SK-N-SH (cell line): ENCODE measurements around the gene DNAH1.

Source experiments
- CTCF ChIP-seq: fragments of 200-600 bp; sonication (generic); IDR thresholded peaks from 2 replicates; pipeline ENCODE4 v1.6.1; 2017; ENCODE audit warnings: antibody characterized with exemption, mild to moderate bottlenecking, moderate library complexity
- ELF1 ChIP-seq: IDR thresholded peaks from 2 replicates; pipeline ENCODE4 v1.4.0; 2012
- EZH2phosphoT487 ChIP-seq: fragments of 200-600 bp; sonication (generic); IDR thresholded peaks from 2 replicates; pipeline ENCODE4 v1.6.1; 2017; ENCODE audit warnings: low read depth, mixed run types, mild to moderate bottlenecking, antibody characterized with exemption, moderate library complexity, borderline replicate concordance
- FOSL2 ChIP-seq: IDR thresholded peaks from 2 replicates; pipeline ENCODE4 v1.4.0; 2012; ENCODE audit warnings: low read depth, mild to moderate bottlenecking, moderate library complexity, borderline replicate concordance
- FOXM1 ChIP-seq: IDR thresholded peaks from 2 replicates; pipeline ENCODE4 v1.4.0; 2012; ENCODE audit warnings: low read depth, mild to moderate bottlenecking
- GABPA ChIP-seq: IDR thresholded peaks from 2 replicates; pipeline ENCODE4 v1.4.0; 2012; ENCODE audit warnings: low read depth, mild to moderate bottlenecking
- GATA2 ChIP-seq: sonication (generic); formaldehyde crosslinking; IDR thresholded peaks from 2 replicates; pipeline ENCODE4 v1.5.0; 2020; ENCODE audit warnings: mild to moderate bottlenecking, missing genetic modification reagents
- JUND ChIP-seq: IDR thresholded peaks from 2 replicates; pipeline ENCODE4 v1.4.0; 2012
- MAX ChIP-seq: IDR thresholded peaks from 2 replicates; pipeline ENCODE4 v1.4.0; 2012; ENCODE audit warnings: low read depth
- RFX5 ChIP-seq: IDR thresholded peaks from 2 replicates; pipeline ENCODE4 v1.6.1; 2012; ENCODE audit warnings: mild to moderate bottlenecking, improper control_type of control experiment, low read length
- SIN3A ChIP-seq: IDR thresholded peaks from 2 replicates; pipeline ENCODE4 v1.6.1; 2012; ENCODE audit warnings: low read depth, mild to moderate bottlenecking, low read length, moderate library complexity, borderline replicate concordance
- SMC3 ChIP-seq: IDR thresholded peaks from 2 replicates; pipeline ENCODE4 v1.6.1; 2012; ENCODE audit warnings: low read depth, low read length, improper control_type of control experiment
- TAF1 ChIP-seq: IDR thresholded peaks from 2 replicates; pipeline ENCODE4 v1.6.1; 2012; ENCODE audit warnings: low read depth, mild to moderate bottlenecking, low read length, moderate library complexity, borderline replicate concordance

- TF ChIP-seq JUND (no peak), SIN3A (no peak), CTCF (no peak), GATA2 (no peak), FOXM1 (no peak), ELF1 (no peak), TAF1 (no peak), EZH2phosphoT487 (no peak), FOSL2 (no peak), SMC3 (no peak), GABPA (no peak), MAX (no peak), RFX5 (no peak)
Observed at GRCh38 chr3:52325686-52326085, 9.6 kb downstream of the DNAH1 start.
